ENCODE measurements around the gene RND1.
"Not testable (repeated sequence)": the region's sequence is repeated elsewhere in the genome, so short reads cannot be mapped to it uniquely, and the experiment has no call there.

The RND1 gene

GRCh38 chr12:48878548-48878947 is 12.9 kb upstream of the RND1 start:
- Histone ChIP-seq H3K27me3 (replicated peaks; ENCODE audit: control insufficient read depth, insufficient read depth, low read length) (peaks cover 2% of the 10 kb centered on the region), H3K36me3 (ENCODE audit: control insufficient read depth, insufficient read depth, low read length) (no peaks in the 10 kb centered on the region), H3K4me3 (replicated peaks; ENCODE audit: low read depth, low read length) (no peak overlapping the region)
- DNase-seq (ENCODE audit: extremely low read depth, insufficient read length): no peak
- TF ChIP-seq CTCF (IDR thresholded peaks at IDR 0.05; ENCODE audit: insufficient read depth, low read length, poor library complexity, severe bottlenecking): no peak

GRCh38 chr12:48875944-48876515 is 10.4 kb upstream of the RND1 start:
- Histone ChIP-seq H3K36me3 (ENCODE audit: control insufficient read depth, insufficient read depth, low read length) (no peaks in the 10 kb centered on the region), H3K27me3 (replicated peaks; ENCODE audit: control insufficient read depth, insufficient read depth, low read length) (no peaks in the 10 kb centered on the region; the same call in 1 of the 2 replicates), H3K4me3 (replicated peaks; ENCODE audit: low read depth, low read length) (no peak overlapping the region)
- no peak for DNase-seq (ENCODE audit: extremely low read depth, insufficient read length)
- no peak for TF ChIP-seq CTCF (IDR thresholded peaks at IDR 0.05; ENCODE audit: insufficient read depth, low read length, poor library complexity, severe bottlenecking)

GRCh38 chr12:48873534-48873933 is 7.9 kb upstream of the RND1 start:
- not testable (repeated sequence) for H3K27me3 ChIP-seq (replicated peaks; ENCODE audit: control insufficient read depth, insufficient read depth, low read length); DNase-seq (ENCODE audit: extremely low read depth, insufficient read length); H3K36me3 ChIP-seq (ENCODE audit: control insufficient read depth, insufficient read depth, low read length); H3K4me3 ChIP-seq (replicated peaks; ENCODE audit: low read depth, low read length)

GRCh38 chr12:48873096-48873495 is 7.4 kb upstream of the RND1 start:
- Histone ChIP-seq H3K4me3 (replicated peaks; ENCODE audit: low read depth, low read length) (no peak overlapping the region), H3K27me3 (replicated peaks; ENCODE audit: control insufficient read depth, insufficient read depth, low read length) (no peaks in the 10 kb centered on the region), H3K36me3 (ENCODE audit: control insufficient read depth, insufficient read depth, low read length) (no peaks in the 10 kb centered on the region)
- no peak for DNase-seq (ENCODE audit: extremely low read depth, insufficient read length)
- no peak for TF ChIP-seq CTCF (IDR thresholded peaks at IDR 0.05; ENCODE audit: insufficient read depth, low read length, poor library complexity, severe bottlenecking)

- Histone ChIP-seq H3K4me3 (replicated peaks; ENCODE audit: low read depth, low read length) (no peak overlapping the region), H3K36me3 (ENCODE audit: control insufficient read depth, insufficient read depth, low read length) (no peaks in the 10 kb centered on the region), H3K27me3 (replicated peaks; ENCODE audit: control insufficient read depth, insufficient read depth, low read length) (no peaks in the 10 kb centered on the region)
- no peak for TF ChIP-seq CTCF (IDR thresholded peaks at IDR 0.05; ENCODE audit: insufficient read depth, low read length, poor library complexity, severe bottlenecking)
- no peak for DNase-seq (ENCODE audit: extremely low read depth, insufficient read length)
Observed at GRCh38 chr12:48869191-48869590, 3.5 kb upstream of the RND1 start.

GRCh38 chr12:48868451-48868850 is 2.8 kb upstream of the RND1 start:
- no peaks in the 10 kb centered on the region for H3K36me3 ChIP-seq (ENCODE audit: control insufficient read depth, insufficient read depth, low read length)
- DNase-seq (ENCODE audit: extremely low read depth, insufficient read length): no peak
- no peak overlapping the region for H3K4me3 ChIP-seq (replicated peaks; ENCODE audit: low read depth, low read length)
- no peaks in the 10 kb centered on the region for H3K27me3 ChIP-seq (replicated peaks; ENCODE audit: control insufficient read depth, insufficient read depth, low read length)
- TF ChIP-seq CTCF (IDR thresholded peaks at IDR 0.05; ENCODE audit: insufficient read depth, low read length, poor library complexity, severe bottlenecking): no peak
